ENCODE results near the gene TREML2. TPM values are rescaled to one million over a fixed set of nuclear protein-coding genes. Genes with fewer than 3 reads are reported as not detected.

The TREML2 gene
- total RNA-seq, 1 experiment from 2014 or later = not detected

- no peak for TF ChIP-seq ZBTB33 (IDR thresholded peaks at IDR 0.05; ENCODE audit: extremely low read depth, insufficient replicate concordance, low read length)
- TF ChIP-seq JUND (IDR thresholded peaks at IDR 0.05) = no peak
- no peak for TF ChIP-seq ATF3 (IDR thresholded peaks at IDR 0.05)
- no peak for TF ChIP-seq MAX (IDR thresholded peaks at IDR 0.05)
- no peak for TF ChIP-seq ZNF274 (IDR thresholded peaks at IDR 0.05; ENCODE audit: low read depth, low read length)
- no peak for TF ChIP-seq REST (IDR thresholded peaks at IDR 0.05; ENCODE audit: low read depth)
- TF ChIP-seq SRF (IDR thresholded peaks at IDR 0.05; ENCODE audit: low read depth) = no peak
Observed at GRCh38 chr6:41177287-41177686, 23.7 kb downstream of the TREML2 start (continued).

- POLR2A ChIA-PET = no interaction called here
- no peak for TF ChIP-seq YY1 (IDR thresholded peaks at IDR 0.05; ENCODE audit: extremely low read depth, insufficient replicate concordance, low read depth, low read length)
- no peak for TF ChIP-seq EGR1 (IDR thresholded peaks at IDR 0.05; ENCODE audit: low read depth)
- no peak for TF ChIP-seq EZH2phosphoT487 (IDR thresholded peaks at IDR 0.05; ENCODE audit: borderline replicate concordance)
- TF ChIP-seq FOSL1 (IDR thresholded peaks at IDR 0.05; ENCODE audit: low read depth) = no peak
- TF ChIP-seq JUND (IDR thresholded peaks at IDR 0.05) = no peak
- no peak for TF ChIP-seq SRF (IDR thresholded peaks at IDR 0.05; ENCODE audit: low read depth)
- TF ChIP-seq ZNF274 (IDR thresholded peaks at IDR 0.05; ENCODE audit: low read depth, low read length) = no peak
- no peak for TF ChIP-seq SP1 (IDR thresholded peaks at IDR 0.05; ENCODE audit: low read depth)
Observed at GRCh38 chr6:41176189-41176588, 24.8 kb downstream of the TREML2 start.

More at GRCh38 chr6:41176189-41176588, 24.8 kb downstream of the TREML2 start:
- Histone ChIP-seq H3K27me3 (ENCODE audit: insufficient read depth, low read length) (peaks cover 36% of the 10 kb centered on the region), H3K79me2 (ENCODE audit: insufficient read depth, low read length) (no peaks in the 10 kb centered on the region), H4K20me1 (ENCODE audit: insufficient read depth) (no peaks in the 10 kb centered on the region), H3K27ac (ENCODE audit: low read depth, low read length) (no peak overlapping the region), H3K9me2 (ENCODE audit: insufficient read depth) (no peaks in the 10 kb centered on the region), H3K9ac (ENCODE audit: low read length) (no peak overlapping the region), H2AFZ (ENCODE audit: low read depth, low read length, poor library complexity, severe bottlenecking) (no peak overlapping the region), H3K4me3 (replicated peaks in 1 of 2; ENCODE audit: low read depth in 1 of 2, low read length in 2 of 2) (no peak overlapping the region), H3K9me3 (ENCODE audit: control insufficient read depth in 1 of 2, insufficient read depth in 1 of 2, low read depth in 1 of 2, low read length in 2 of 2) (no peaks in the 10 kb centered on the region), H3K4me2 (ENCODE audit: low read length) (no peak overlapping the region), H3K4me1 (ENCODE audit: control insufficient read depth in 1 of 2, insufficient read depth in 2 of 2, low read length in 2 of 2) (no peaks in the 10 kb centered on the region), H3K36me3 (ENCODE audit: control insufficient read depth in 1 of 2, insufficient read depth in 2 of 2, low read length in 2 of 2) (no peaks in the 10 kb centered on the region)
- CTCF ChIA-PET = no interaction called here
- BruUV-seq (replicated peaks) = no TSS peak
- RAD21 ChIA-PET (ENCODE audit: low non-redundant PET in 1 of 2, low total read pairs in 2 of 2, uncharacterized antibody in 2 of 2, unreplicated experiment in 2 of 2) = no interaction called here
- no peak for ATAC-seq
- no peak for DNase-seq (ENCODE audit: low read depth, low spot score)
- intact Hi-C loops (cut with micrococcal nuclease) = no loop called here
